HG03432 (cell line): ENCODE results near the gene ARHGEF28.

Source experiments
- ATAC-seq: cut with Tn5 transposase; IDR thresholded peaks from one replicate; pipeline ENCODE4 v1.9.1; 2021; ENCODE audit warnings: mild to moderate bottlenecking, moderate library complexity; ENCODE audit not compliant: unreplicated experiment

Gene ARHGEF28

DNA sequence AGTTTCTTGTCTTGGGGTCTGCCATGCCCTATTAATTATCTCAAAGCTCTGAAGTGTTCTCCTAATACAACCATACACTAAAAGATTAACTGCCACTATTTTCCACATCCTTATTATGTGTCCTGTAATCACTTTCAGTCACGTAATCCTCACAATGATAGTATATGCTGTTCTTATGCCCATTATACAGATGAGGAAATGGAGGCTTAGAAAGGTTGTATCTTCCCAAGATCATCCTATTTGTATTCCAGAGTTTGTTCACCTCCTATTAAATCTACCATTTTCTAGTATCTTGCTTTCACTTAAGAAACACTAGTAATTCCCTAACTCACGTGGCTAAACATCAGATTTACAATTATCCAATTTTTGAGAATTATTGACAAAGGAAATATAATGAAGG lies 2.9 kb upstream of the ARHGEF28 start:
- no peak for ATAC-seq

DNA sequence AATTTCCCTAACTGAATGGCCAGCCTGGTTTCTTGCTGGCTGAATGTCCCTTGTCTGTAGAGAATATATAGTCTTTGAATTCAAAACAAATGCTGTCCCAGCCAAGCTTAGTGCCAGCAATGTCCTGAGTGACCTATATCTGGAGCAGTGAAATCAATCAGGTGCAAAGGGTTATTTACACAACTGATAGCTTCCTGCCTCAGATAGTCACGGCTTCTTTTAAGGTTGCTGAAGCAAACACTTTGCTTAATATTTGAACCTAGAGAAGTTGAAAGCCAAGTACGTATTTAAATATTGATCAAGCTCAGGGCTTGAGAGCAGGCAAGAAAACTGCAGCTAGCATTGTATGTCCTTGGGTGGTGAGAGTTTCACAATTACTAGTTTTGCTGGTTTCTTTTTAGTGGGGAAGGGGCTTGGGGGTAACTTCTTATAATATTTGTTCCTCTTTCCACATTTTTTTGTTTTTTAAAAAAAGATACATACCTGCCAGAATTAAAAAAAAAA lies 2.0 kb upstream of the ARHGEF28 start:
- ATAC-seq: no peak

DNA sequence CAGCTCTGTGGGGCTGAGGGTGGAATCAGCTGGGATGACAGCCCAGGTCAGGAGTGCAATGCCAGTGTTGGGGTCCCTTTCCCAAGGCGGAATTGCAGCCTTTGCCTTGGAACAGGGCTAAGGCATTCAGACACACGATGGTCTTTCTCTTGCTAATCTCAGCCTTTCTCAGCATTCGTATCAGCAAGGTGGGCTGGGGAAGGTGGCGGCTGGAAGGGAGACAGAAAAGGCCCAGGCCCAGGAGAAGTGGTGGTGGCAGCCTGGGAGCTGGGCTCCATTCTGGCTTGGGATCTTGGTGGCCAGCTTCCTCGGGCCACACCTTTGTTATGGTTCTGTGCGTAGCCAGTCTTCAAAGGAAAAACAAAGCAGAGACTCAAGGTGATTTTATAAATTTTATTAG lies 1.1 kb upstream of the ARHGEF28 start:
- ATAC-seq: no peak

DNA sequence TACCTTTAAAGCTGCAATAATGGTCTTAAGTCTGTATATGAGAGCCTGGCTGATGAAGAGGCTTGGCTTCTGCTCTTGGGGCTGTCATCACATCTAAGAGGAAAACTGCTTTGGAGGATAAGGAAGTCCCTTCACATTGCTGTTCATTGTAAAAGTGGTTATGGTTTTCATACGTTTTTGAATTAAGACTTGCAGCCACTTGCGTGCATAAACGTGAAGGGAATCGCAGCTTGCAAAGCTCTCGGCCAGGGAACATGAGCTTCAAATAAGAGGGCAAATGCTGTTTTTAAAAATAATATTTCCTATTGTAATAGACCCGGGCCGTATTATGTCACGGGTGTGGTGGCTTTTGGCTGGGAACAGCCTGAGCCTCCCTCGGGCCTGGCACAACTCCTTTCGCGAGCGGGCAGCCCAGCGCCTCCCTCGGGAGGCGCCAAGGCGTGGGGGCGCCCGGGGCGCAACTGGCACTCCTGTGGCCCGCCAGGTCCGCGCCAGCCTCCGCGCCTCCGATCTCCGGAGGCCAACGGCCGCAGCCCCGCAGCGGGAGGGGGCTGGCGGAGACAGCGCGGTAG lies 538 bp upstream of the ARHGEF28 start:
- ATAC-seq: no peak

DNA sequence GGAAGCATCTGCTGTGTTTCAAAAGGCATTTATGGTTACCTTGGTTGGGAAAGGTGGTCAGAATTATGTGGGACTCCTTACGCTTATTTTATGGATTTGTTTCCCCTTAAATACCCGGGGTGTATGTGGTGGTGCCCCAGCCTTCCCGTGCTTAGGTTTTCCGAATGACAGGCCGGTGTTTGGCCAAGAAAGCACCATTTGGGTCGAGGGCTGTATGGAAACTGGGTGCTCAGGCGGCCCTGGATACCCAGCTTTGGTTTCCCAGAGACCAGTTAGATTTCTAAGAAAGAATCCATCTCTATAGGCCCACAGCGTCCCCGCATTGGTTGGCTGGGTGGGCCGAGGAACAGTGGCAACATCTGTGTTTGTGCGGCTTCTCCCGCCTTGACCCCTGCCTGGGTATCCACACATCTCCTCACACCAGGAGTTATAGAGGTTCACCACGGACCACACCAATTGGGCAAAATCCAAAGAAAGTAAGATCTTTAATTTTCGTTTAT lies 868 bp downstream of the ARHGEF28 start:
- no peak for ATAC-seq

DNA sequence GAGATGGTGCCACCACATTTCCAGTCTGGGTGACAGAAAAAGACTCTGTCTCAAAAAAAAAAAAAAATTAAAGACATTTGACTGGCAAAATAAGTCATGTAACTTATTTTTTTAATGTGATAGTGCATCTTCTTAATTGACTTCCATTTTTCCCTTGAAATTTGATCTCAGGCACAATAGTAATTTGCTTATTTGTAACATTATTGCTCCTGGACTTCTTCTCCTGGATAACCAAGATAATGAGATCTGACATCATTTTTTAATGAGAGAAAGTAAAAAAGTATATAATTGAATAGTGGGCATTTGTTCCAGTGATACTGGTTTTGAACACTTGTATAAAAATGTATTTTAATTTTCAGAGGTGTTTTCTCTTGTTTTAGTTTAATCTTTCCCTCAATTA lies 3.5 kb downstream of the ARHGEF28 start:
- ATAC-seq: no peak

DNA sequence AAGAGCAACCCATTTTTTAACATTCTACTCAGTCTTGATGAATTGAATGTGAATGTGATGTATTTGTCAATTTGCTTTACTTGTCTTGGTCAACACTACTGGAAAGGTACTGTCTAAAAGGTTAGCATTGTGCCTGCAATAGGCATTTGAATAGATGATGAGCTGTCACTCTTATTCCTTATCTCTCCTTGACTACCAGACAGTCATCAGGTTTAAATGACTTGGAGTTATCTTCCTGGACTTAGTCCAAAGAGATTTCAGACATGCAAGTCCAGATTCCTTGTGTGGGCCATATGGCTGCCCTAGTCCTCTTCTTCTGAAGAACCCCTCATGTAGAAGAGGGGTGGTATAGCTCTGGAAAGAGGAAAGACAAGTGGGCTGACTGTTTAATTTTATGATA lies 4.8 kb downstream of the ARHGEF28 start:
- ATAC-seq: no peak

DNA sequence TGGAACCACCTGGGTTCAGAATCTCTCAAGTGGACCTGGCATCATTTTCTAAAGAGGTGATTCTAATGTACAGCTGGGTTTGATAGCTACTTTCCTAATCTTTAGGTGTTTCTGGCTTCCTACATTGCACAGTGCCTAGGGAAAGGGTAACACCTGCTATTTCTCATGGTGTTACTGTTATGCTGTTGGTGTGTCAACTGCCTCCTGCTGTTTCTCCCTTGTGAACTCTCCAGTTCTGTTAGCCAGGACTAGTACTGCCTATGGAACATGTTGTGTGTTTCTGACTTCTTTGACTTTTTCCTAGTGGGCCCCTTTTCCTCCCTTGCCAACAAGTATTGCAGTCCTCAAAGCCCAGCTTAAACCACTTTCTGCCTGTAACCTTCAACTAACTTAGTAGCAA lies 5.5 kb downstream of the ARHGEF28 start:
- no peak for ATAC-seq

DNA sequence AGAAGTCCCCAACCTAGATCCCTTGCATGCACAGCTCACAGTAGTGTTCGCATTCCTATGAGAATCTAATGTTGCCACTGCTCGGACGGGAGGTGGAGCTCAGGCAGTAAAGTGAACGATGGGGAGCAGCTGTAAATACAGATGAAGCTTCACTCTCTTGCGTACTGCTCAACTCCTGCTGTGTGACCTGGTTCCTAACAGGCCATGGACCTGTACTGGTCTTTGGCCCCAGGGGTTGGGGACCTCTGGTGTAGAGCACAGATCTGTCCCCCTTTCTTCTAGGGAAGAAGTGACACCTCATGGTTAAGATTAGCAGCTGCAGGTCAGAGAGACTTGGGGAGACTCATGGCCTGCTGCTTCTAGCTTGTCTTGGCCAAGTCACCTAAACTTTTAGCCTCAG lies 7.1 kb downstream of the ARHGEF28 start:
- no peak for ATAC-seq

DNA sequence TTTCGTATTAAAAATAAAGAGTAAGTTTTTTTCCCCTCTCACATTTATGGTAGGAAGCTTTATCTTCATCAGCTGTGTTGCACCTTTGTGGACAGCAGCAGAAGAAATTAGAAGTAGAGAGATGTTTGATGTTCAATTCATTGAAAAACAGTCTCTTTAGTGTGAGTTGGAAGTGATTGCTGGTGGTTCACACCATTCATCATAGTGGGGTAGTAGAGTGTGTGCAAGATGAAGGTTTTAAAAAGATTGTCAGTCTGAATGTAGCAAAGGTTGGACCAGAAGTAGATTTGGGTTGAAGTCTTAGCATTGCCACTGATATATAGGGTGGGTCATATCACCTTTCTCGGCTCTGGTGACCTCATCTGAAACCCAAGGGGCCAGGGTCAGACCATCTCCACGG lies 10.4 kb downstream of the ARHGEF28 start:
- no peak for ATAC-seq

DNA sequence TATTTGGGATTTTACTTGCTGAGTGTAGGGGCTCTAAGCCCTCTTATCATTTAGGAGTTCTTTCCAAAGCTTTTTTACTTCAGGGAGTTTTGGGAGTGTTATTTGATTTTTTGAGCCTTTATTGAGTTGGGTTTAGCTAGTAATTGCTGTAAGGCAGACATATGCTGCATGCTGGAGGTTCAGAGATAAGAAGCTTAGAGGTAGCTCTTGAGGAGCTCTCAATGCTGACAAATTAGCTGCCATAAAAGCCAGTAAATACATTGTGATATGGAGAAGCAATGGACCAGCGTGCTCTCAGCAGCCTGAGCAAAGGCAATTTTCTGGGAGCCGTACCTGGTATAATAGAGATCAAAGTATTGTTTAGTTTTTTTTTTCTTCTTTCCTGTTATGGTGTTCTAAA lies 11.6 kb downstream of the ARHGEF28 start:
- no peak for ATAC-seq

DNA sequence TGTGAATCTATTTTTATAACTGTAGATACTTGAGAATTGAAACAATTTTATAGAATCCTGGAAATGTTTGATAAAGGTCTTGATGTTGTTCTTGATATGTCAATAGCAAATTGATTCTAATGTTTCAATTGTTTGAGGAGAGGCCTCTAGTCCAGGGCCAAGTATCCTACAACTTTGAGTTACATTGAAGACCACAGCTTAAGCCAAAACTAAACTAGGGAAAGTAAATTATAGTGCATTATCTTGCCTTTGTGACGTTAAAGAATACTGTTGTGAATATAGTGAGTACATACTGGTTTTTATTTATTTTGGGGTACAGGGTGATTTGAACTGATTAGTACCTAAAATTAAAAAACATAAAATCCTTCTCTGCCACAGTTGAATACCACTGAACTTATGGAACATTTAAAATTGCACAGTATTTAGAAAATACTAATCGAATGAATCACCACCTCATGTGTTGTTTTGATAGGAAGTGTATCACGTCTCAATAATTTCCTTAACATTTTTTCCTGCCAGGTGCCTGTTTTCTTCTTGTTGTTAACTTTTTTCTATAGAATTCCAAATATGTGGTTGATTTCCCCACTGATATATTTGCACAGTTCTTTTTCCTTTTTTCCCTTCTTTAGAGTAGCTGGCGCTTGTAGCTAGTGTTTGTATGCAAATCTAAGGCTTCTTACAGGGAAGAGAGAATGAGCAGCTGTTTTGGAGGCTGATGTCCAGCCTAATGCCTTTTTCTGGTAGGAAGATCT lies 12.5 kb downstream of the ARHGEF28 start:
- ATAC-seq: no peak

DNA sequence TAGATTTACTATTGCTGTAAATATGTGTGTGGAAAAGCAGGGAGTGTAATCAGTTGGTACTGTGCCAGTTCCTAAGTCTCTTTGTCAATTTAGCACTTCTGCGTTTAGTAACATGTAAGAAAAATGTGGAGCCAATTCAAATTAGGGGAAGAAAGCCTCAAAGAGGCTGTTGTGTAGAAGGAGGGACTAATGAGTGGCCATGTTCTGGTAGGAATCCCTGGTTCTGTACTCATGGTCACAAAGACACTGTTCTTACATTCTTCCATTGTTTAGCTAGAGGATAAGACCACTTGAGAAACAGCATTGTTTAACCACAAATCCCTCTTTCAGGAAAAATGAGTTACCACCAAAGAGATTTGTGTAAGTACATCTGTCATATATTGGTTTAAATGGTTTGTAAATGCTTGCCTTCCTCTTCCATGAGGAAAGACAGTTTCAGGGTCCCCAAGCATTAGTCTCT lies 14.9 kb downstream of the ARHGEF28 start:
- ATAC-seq: no peak

DNA sequence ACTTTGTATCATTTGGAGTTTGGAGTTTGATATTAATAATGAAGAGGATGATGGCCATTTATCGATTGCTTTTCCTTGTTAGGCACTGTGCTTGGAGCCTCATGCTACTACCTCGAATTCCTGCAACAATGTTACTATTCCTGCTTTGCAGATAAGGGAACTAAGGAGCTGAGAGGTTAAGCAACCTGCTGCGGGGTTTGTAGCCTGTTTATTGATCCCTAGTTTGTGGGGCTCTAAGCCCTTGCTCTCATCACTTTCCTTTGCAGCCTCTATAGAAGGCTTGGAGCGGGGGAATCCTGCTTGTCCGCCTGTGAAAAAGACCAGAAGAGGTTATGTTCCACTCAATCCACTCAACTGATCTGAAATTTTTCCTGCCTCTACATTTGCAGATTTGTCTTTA lies 15.8 kb downstream of the ARHGEF28 start:
- no peak for ATAC-seq

DNA sequence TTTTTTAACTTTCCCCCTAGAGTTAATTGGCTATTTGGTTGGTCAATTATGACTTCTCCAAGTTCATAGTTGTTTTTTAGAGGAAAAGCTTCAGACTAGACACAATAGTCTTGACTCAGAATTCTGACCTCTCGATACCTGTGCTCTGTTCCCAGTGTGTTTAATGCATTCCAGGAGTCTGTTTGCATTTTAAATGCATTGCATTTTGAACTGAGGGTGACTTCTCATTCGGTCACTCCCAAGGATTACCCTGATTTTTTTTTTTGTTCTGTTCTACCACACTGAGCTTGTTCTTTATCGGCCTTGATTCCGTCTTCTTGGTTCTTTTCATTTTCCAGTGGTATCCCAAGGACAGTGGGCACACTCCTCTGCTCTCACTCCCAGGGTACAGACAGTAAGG lies 16.3 kb downstream of the ARHGEF28 start:
- ATAC-seq: no peak

DNA sequence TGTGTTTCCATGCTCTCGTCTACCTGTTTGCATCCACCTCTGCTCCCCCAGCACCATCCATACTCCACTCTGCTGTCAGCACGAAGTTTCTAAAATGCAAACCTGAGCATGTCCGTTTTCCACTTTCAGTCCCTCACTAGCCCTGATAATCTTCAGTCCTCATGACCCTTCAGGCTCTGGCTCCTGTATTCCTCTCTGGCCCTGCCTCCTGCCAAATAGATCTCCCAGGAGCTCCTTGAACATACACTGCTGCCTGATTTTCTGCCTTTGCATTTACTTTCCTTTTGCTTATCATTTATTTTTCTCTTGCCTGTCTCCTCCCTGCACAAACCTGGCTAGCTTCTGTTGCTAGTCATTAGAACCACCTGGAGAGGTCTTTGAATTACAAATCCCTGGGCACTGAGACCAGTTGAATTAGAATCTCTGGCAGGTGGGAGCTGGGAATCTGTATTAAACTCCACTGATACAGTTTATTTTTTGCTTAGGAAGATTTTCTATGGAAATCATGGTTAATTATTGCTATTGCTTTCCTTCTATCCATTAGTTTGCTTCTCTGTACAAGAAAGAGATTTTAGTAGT lies 18.5 kb downstream of the ARHGEF28 start:
- ATAC-seq: no peak

DNA sequence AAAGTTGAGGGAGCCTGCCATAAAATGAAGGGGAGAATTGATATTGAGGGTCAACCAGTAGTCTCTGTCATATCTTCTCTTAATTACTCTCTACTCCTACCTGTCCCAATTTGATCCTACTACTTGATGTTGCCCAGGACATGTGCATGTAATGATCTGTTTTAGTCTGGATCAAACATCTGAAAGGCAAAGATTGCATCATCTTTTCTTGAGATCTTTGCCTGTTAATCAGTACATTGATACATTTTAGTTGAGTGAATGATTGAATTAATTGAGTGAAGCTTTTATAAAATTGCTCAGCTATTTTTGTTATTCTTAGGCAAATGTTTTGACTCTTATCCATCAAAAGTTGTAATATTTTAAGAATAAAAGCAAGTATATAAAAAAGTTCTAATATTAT lies 21.7 kb downstream of the ARHGEF28 start:
- no peak for ATAC-seq

DNA sequence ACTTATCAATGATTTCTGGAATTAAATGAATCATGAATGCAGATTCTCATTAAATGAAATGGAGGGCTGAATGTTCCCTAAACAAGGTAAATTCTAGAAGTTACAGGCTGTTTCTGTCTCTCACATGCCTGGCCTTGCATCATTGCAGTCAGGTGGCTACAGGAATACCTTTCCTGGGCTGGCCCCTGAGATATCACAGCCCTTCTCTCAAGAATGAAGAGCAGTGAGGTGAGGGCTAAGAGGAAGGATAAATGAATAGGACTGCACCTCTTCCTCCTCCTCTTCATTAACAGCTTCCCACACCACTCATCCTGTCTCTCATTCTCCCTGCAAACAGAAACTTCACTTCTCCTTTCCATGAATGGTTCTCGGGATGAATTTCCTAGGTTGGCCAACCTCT lies 22.5 kb downstream of the ARHGEF28 start:
- no peak for ATAC-seq

DNA sequence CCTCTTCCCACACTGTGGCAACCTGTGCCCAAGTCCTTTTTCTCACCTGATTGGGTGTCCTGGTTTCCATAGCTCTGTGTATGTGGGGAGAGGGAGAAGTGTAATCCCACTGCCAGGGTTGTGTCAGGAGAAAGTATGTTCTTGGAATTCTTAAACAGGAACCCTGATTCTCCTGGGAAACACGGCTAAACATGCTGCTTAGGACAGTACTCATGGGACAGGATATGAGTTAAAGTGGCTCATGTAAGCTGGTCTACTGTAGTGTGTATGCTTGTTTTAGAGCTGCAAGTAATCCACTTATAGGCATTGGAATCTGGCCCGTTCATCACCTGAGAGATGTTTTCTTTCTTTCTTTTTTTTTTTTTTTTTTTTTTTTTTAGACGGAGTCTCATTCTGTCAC lies 23.9 kb downstream of the ARHGEF28 start:
- no peak for ATAC-seq

DNA sequence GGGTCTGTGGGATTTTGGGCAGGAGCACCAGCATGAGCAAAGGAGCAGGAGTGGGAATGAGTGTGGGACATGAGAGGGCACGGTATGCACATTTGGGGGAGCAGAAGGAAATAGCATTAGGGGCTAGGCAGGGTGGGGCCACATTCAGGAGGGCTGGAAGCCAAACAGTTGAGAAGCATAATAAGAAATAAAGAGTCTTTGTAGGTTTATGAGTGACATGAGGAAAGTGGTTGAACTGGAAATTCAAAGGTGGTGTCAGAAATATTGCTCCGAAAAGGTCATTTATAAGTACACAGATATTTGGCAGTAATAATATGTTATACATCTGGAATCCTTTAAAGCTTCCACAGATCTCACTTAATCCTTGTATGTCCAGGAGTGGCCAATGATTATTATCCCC lies 26.4 kb downstream of the ARHGEF28 start:
- no peak for ATAC-seq

DNA sequence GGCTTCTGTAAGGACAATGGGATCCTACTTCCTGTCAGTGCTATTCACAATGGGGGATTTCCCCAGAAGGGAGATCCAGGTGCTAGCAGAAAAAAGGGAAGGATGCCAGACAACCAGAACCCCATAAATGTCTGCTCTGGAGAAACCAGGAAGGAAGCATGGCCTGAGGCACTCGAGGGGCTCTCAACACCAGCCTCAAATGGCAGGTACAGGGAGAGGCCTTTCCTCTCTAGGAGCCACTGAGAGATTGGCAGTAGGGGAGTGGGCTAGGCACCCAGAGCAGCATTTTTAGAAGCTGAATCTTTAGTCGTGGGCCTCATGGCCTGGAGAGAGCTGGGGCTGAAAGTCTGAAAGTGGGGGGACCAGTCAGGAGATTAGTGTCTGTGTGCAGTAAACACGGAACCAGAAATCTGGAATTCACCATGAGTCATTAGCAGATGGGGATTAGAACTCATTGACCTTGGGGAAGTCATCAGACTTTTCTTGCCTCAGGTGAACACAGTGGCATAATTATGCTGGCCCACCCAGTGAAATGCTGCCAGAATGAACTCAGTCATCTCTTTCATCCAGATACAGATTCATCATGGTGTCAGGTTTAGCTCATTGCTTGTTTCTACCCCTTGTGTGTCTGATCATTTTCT lies 28.3 kb downstream of the ARHGEF28 start:
- ATAC-seq: peak; percentile 71
